Hepatic stellate cell (primary cell): Measurements from ENCODE around the gene SLC26A1.

Experiments used
- DNase-seq: peaks from one replicate; pipeline ENCODE4 v3.0.0; 2011; ENCODE audit warnings: low spot score

The SLC26A1 gene

DNA sequence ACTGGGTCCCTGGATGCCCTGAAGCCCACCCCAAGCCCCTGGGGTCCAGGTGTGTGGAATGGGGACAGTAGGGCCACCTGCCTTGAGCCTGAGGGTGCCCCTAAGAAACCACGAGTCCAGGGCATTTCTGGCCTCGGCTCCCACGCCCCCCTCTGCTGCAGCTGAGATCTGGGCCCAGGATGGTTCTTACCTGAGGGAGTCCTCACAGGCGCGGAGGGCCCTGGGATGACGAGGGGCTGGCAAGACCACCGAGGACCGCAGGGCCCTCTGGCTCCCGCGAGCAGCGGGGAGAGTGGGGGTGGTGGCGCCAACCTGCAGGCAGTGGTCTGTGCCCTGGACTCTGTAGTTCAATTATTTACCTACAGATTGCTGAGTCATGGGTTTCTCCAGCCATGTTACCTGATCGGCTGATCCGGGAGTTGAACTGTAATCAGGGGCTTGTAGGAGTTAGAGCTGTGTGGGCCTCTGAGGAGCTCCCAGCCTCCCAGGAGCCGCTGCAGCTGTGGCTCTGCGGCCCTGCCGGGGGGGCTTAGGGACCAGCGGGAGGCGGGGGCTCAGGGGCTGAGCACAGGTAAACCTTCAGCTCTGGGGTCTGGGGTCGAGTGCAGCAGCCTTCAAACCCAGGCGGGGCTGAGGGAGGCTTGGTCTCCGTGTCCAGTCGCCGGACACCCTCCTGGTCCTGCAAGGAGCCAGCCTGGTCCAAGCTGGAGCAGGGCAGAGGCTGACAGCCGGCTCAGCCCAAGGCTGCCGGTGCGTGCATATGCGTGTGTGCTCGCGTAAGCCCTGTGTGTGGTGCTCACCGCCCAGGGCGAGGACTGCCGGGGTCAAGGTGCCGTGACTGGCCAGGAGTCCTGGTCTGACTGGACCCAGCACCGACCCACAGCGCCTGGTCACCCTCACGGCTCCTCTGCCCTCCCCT, at the start of gene SLC26A1:
Gene SLC26A1 (minus strand): TSS at position 294 of the 919 bp plus-strand sequence. CDS start 1,701 bp downstream, outside the sequence.
- DNase-seq = no peak

- no peak for DNase-seq
Observed at GRCh38 chr4:1042352-1043055, 49.3 kb upstream of the SLC26A1 start.

DNA sequence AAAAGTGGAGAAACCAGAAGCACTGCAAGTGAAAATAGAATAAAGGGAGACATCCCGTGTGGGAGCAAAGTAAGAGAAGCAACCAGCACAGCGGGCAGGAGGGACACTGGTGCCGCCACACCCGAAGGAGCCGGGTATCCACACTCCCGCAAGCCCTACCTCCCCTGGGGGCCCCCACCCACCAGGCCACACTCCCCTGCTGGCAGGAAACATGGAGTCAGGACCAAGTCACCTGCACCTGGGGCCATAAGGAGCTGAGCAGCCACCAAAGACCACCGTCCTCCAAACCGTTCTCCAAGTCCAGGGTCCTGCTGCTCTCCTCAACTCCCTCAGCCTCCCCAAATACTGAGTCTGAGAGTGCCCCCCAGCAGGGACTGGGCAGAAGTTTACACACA, 48.7 kb upstream of the SLC26A1 start:
- no peak for DNase-seq

DNA sequence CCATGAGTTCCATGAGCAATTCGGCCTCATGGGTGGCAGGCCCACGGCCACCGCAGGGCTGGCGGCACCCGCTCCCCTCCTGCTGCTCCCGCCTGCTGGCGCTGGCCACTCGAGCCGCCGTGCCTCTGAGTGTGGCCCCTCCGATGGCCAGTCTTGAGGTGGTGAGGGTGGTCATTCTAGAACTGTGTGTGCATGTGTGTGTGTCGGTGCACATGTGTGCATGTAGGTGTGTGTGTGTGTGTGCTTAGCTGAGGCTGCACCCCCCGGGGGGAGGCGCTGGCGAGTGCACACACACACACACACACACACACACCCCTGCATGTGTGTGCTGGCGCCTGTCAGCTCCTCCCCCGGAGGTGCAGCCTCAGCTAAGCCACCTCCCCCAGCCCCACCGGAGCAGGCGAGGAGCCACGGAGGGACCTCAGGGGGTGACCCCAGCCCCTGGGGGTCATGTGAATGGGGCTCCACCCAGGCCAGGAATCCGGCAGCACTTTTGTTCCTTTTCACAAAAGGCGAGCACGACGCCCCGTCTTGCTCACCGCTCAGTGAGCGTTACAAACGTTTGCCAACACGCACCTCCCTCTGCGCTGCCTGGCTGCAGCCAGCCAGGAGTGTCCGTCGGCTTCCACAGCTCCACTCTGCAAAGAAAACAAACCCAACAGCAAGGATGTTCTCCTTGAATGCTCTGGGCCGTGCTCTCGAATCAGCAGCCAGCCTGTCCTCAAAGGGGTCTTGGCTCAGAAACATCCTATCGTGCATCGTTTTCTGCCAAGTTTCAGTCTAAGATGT, 48.1 kb upstream of the SLC26A1 start:
- DNase-seq = no peak

DNA sequence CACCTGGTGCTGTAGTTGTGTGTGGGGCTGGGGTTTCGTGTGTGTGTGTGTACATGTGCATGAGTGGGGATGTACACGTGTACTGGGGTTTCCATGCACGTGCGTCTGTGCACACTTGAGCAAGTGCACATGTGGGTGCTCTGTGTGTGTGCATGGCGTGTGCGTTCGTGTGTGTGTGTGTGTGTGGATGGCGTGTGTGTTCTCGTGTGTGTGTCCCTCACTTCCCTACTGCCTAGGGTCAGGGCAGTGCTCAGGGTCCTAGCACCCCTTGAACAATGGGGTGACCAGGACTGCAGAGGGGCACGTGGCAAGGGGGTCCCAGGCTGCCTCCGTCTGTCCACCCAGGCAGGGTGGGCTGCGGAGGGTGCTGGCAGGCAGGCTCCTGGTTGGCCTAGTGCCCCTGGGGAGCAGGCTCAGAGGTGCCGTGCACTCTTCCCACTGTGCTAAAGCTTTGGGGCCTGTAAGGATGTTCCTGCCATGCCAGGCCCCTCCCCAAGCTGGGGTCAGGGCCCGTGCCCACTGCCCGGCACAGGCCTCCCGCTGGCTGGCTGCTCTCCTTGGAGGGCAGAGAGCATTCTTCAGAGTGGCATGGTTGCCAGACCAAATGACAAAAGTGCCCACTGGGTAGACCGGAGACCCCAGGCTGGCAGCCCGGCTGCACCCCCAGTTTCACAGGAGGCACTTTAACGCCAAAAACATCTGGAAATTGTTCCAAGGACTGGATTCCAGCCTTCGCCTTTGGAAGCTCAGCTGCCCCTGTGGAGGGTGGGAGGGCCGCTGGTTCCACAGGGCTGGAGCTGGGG, 47.3 kb upstream of the SLC26A1 start:
- DNase-seq = no peak

DNA sequence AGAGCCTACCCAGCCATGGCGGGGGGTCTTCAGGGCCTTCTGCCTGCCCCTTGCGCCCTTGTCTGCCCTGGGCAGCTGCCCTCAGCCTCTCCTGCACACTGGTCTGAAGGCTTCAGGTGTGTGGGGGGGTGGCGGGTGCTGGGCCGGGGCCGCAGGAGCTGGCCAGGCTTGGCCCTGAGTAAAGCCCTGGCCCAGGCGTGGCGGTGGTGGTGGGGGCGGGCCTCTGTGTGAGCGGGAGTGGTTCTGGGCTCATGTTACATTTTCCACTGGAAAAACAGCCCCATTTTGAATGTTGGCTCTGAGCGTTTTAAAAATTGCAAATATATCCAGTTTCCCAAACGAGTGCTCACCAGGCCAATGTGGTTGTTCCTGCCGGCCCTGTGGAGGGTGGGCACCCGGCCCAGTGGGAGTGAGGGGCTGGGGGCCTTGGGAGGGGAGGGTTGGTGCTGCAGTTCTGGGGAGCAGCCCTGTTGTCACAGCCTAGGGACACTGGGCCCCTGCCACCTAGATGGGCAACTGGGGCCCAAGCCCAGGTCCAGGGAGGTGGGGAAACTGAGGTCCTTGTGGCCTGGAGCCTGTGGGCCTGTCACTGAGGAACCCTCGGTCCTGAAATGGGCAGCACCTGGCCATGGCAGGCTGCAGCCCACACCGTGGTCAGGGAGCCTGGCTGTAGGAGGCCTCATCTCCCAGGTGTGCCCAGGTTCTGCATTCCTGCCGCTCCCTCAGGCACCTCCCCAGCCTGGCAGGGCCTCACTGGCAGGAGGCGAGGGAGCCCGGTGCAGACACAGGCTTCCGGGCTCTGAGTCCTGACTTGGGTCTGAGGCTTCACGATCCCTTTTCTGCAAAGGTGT, 46.5 kb upstream of the SLC26A1 start:
- no peak for DNase-seq

GRCh38 chr4:1038948-1039492, 45.8 kb upstream of the SLC26A1 start:
- no peak for DNase-seq

DNA sequence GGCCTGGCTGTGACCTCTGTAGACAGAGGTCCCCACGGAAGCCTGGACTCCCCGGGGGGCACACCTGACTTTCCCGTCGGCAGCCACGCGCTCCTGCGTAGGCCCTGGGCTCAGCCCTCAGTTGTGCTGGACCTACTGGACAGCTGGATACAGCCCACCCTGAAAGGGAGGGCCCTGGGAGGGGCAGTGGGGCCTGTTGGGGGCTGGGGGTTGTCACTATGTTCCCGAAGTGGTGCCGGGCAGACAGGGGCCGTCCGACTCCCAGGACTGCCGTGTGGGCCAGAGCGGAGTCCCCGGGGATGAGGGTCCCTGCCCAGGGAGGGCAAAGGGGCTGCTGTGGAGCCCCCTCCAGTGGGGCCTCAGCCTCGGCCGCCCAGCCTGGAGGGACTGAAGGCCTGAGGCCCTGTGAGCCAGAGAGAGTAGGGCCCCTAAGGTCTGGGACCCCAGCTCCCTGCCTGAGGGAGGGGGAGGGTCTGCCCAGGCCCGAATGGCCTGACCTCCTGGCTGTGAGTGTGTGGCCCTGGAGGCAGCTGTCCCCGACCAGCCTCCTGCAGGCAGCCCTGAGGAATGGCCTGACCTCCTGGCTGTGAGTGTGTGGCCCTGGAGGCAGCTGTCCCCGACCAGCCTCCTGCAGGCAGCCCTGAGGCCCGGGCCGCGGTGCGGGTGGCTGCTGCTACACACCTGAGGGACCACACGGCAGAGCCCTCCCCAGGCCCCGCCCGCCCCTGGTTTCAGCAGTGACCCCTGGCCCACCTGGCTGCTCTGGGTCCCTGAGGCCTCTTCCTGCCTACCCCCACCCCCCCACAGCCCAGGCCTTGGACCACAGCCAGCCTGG, 44.0 kb upstream of the SLC26A1 start:
- no peak for DNase-seq

DNA sequence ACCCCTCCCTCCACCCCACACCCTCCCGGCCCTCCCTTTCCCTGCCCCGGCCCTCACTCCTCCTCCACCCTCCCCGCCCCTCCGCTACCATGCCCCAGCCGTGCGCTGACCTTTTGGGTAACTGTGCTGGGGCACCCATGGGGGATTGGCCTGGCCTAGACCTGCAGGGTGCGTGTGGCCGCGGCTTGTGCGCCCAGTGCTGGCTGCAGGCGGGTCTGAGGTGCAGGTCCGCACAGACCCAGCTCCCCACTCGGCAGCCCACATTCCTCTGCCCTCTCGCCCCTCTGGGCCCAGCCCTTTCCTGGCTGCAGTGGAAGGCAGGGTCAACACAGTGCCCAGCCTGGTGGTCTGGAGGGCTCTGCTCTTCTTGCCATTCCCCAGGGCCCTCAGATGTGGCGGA, 42.9 kb upstream of the SLC26A1 start:
- DNase-seq = no peak

DNA sequence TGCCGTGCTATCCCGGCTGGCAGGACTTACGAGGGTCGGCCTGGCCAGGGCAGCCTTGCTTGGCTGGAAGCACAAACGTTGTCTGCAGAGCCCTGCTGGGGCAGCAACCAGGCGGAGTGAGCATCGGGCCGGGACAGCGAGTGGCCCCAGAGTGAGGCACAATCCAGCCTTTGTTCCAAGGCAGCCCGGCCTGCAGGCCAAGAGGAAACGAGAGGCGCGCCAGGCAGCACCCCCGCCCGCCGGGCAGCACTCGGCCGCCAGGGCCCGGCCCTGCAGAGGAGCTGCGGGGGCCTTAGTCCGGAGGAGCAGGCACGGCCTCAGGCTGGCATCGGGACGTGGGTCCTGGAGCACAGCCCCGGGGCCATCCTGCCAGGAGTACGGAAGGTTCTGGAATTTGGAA, 42.3 kb upstream of the SLC26A1 start:
- no peak for DNase-seq

DNA sequence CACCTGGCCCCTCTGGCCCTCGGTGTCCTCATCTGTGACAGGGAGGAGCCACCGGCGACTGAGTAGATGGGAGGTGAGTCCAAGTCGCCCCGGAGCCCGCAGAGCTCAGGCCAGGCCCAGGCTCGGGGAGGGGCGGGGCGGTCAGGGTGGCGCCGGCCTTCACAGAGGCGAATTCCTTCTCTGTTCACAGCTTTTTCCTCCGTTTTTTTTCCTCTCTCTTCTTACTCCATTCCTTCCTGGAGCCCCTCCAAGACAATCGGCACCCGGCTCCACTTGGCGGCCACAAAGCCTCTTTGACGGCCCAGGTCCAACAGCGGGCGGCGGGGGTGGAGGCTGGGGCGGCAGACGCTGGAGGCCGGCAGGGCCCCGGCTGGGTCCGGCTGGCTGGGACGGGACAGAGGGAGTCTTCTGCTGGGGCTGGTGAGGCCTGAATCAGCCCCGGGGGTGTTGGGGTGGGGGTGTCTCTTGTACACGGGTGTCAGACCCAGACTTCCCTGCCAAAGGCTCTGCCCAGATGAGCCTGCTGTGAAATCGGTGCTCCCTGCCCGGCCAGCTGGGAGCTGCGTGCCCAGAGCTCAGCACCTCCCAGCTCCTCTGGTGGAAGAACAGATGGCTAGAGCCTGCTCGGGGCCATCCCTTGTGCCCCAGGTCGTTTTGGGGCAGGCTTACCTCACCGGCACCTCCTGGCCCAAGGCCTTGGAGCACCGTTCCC, 40.8 kb upstream of the SLC26A1 start:
- DNase-seq = peak; percentile 58

- DNase-seq = no peak
Observed at GRCh38 chr4:1032861-1033260, 39.7 kb upstream of the SLC26A1 start.

GRCh38 chr4:1031956-1032795, 39.0 kb upstream of the SLC26A1 start:
- no peak for DNase-seq

DNA sequence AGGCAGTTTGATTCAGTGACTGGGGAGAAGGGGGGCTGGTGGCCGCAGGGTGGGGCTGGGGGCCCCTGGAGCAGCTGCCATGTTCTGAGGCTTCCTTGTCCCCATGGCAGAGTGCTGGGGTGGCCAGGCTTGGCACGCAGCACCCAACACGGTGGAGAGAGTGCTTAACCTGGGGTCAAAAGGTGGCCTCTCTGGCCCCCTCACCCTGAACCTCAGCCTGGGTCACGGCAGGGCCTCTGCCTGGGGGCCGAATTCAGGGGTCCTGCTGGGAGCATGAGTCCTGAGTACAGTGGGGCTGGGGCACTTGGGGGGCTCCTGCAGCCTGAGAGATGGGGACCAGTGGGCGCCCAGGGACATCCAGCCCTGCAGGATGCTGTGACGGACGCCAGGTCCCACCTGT, 38.1 kb upstream of the SLC26A1 start:
- DNase-seq = no peak

DNA sequence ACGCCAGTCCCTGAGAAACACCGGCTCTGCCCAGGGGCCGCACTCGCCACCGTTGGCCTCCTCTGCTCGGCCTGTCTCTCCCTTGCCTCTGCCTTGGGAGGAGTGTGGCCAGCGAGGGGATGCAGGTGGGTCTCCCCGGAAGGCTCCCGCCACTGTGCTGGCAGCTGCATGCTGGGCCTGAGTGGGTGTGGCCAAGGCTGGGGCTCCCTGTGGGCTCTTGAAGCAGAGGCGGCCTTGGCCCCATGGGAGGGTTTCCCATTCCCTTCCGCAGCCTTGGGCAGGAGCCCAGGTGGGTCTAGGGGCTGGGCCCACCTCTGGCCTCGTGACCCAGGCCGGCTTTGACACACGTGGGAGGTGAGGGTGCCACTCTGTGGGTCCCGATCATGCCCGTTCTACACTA, 37.4 kb upstream of the SLC26A1 start:
- DNase-seq = no peak

DNA sequence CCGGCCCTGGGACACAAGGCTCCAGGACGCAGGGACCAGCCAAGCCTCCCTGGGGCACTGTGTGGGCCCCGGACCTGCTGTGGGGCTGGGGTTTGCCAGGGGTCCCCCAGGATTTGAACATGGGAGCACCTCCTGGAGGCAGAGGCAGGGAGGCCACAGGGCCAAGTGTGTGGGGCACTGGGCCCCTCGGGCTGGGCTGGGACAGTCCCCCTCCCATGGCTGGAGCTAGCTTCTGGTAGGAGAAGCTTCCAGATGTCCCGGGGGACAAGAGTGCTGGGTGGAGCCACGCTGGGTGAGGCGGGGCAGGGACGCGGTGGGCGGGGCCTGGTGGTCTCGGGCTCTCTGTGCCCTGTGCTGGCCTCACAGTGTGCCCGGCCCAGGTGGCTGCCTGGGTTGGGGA, 36.8 kb upstream of the SLC26A1 start:
- no peak for DNase-seq

- no peak for DNase-seq
Observed at GRCh38 chr4:1029529-1029928, 36.3 kb upstream of the SLC26A1 start.
